HG03039 (cell line): ENCODE results near the gene HCN3.

Experiments used
- ATAC-seq: cut with Tn5 transposase; IDR thresholded peaks from one replicate; pipeline ENCODE4 v1.9.1; 2021; ENCODE audit warnings: mild to moderate bottlenecking, moderate library complexity; ENCODE audit not compliant: unreplicated experiment

Gene HCN3

GRCh38 chr1:155253797-155254196, 23.5 kb upstream of the HCN3 start:
- no peak for ATAC-seq

DNA sequence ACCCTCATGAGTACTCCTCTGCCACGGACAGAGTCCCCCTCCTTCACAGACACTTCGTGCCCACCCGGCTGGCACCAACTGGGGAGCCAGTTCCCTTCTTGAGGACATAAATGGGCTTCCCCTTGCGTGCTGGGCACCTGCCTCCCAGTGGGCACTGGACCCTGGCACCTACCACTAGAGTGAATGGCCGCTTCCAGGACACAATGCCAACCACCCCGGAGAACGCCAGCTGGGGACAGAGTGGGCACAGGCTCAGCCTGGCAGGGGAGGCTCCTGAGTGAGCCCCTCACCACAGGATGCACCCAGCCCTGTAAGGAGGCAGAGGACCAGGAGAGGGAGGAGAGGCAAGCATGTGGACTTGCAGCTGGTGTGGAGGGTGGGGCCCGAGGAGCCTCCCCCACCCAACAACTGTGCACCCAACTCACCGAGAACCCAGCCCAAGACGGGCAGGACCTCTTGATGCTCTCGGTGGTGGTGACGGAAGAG, 23.0 kb upstream of the HCN3 start:
- ATAC-seq = no peak

DNA sequence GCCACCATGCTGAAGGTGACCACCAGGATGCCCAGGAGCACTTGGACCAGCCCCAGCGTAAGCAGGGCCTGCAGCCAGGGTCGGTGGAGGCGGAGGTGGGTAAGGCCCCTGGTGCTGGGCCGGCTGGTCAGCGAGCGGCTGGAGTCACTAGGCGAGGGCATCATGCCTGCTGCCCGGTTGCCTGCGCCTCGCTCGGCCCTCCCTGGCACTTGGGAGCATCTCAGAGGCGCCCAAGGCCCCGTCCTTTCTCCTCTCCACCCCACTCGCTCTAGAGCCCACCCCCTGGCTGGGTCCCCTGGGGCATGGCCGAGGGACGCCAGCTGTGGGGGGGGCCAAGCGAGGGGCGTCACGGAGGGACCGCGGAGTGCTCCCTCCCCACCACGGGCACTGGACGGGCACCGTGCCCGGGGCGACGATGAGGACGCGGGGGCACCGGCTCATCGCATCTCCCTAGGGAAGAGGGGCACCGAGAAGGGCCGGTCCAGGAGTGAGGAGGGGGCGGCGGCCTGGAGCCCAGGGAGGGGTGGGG, 22.5 kb upstream of the HCN3 start:
- no peak for ATAC-seq

DNA sequence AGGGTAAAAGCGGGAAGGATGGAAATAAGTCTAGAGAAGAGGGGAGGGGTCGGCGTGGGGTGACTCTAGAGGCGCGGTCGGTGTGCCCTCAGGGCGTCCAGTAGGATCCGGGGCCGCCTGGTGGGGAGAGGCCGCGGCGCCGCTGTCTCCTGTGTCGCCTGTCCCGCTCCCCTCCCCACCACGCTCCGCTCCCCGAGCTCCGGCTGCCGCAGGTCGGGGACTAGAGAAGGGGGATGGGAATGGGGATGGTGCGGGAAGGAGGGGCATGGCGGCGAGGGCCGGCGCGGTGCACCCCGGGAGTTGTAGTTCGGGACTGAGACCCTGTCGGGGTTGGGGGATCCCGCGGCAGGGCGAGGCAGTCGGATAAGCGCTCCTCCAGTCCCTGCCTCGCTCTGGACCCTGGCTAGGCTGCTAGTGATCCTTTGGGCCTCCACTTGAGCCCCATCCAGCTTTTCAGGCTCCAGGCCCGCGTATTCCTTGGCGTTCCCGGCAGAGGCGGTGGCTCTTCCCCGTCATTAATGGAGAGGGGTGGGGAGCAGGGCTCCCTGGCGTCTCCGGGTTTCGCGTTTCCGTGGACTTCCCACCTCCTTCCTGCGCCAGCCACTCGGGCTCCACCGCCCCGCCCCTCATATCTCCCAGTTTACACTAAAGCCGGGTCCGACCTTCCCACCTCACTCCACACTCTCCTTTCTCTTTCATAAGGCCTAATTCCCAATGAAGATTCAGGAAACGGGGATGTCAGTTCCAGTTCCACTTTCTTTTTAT, 21.8 kb upstream of the HCN3 start, which contains the start of gene ENTREP3:
TSS of gene ENTREP3 (minus strand) at position 241 of the 765 bp plus-strand sequence. CDS start 606 bp downstream, outside the sequence.
- peak; percentile 35 for ATAC-seq

GRCh38 chr1:155256058-155256852, 21.0 kb upstream of the HCN3 start:
- ATAC-seq = no peak

- ATAC-seq = no peak
Measured at GRCh38 chr1:155260276-155260675, 17.0 kb upstream of the HCN3 start.

GRCh38 chr1:155261493-155261851, 15.8 kb upstream of the HCN3 start:
- ATAC-seq = peak; percentile 1

- ATAC-seq = peak; percentile 68
Measured at GRCh38 chr1:155261852-155262673, 15.2 kb upstream of the HCN3 start, which contains the start of gene SCAMP3. TSS of gene SCAMP3 (minus strand) at chr1:155262360. CDS start at chr1:155262151, 209 bp downstream.

DNA sequence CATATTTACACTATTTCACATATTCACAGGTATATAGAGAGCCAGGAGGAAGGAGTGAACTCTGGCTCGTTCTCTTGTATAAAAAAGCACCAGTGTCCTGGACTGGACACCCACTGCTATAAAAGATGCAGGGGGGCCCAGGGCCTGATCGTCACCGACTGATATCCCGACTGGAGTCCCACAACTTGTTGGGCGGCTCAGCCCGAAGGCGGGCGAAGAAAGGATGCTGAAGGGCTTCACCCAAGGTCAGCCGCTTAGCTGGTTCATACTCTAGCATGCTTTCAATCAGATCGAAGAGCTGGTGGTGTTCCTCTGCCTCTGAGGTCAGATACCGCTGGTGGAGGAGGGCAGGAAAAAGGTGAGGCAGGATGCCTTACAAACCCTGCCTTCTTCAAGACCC, 14.2 kb upstream of the HCN3 start:
- no peak for ATAC-seq

GRCh38 chr1:155266553-155266952, 10.7 kb upstream of the HCN3 start:
- no peak for ATAC-seq

GRCh38 chr1:155267373-155267772, 9.9 kb upstream of the HCN3 start:
- ATAC-seq = no peak

DNA sequence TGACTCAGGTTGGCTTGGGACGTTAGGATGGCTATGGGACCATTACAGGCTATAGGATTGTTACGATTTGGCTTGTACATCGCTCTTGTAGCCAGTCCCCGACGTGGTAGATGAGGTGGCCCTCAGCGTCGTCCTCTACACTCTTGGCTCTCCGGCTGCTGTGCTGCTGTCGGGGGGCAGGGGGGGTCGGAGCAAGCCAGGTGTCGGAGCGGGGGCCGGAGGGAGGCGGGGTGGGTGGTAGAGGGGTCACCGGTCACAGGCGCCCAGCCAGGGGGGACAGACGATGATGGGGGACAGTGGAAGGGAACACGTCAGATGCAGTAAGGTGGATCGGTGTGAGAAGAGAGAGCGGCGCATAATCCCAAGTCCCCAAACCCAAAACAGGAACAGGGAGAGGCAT, 8.6 kb upstream of the HCN3 start:
- ATAC-seq = no peak

DNA sequence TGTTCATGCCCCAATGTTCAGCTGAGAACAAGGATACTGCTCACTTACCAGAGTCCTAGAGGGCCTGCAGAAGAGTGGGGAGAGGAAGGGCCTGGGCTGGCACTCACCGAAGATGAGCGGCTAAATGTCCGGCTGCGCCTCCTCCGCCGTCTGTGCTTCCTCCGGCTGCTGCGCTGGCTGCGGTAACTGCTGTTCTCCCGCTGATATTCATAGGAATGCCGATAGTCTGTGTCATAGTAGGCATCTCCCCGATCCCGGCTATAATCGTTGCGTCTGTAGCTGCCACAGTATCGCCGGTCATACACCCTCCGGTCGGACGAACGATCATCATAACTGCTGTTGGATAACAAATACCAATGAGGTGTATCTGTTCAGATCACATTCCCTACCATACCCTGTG, 7.9 kb upstream of the HCN3 start:
- no peak for ATAC-seq

DNA sequence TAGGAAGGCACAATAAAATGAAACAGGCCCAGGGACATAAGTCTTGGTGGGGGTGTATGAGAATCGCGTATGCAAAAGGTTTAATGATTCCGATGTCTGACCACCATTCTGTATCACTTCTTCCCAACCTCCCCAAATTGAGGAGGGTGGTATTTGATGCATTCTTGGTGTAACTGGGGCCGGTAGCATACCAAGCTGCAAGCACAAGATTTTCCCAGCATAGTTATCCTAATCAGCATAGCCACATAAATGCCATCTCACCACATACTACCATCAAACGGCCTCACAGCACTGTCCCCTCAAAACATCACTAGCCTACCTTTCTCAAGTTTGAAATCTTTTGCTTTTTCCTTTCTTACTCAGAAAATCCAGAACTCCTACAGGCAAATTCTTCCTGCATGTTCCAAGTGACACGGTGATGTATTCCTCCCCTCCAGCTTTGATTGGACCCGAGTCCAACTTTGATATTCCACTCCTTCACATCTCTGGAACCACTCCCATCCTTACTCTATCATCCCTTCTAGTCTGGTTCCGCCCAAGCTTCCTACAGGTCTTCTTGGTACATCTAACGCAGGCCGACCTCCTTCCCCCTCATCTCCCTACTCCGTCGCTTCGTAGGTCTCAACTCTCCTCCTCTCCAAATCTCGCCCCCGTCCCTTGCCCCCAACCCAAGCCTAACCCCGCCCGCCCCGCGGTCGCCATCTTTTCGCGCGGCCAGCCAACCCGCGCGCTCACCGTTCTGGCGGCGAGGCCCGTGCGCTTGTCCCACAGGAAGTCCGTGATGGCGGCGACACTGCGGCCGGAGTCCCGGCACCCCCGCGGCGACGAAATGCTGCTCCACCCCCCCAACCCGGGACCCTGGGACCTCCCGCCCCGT, 4.6 kb upstream of the HCN3 start:
- ATAC-seq = peak; percentile 32

- peak; percentile 69 for ATAC-seq
Measured at GRCh38 chr1:155273343-155274245, 3.7 kb upstream of the HCN3 start, which contains the start of gene CLK2. TSS of gene CLK2 (minus strand) at chr1:155273504. CDS start at chr1:155270977, 2,527 bp downstream.

DNA sequence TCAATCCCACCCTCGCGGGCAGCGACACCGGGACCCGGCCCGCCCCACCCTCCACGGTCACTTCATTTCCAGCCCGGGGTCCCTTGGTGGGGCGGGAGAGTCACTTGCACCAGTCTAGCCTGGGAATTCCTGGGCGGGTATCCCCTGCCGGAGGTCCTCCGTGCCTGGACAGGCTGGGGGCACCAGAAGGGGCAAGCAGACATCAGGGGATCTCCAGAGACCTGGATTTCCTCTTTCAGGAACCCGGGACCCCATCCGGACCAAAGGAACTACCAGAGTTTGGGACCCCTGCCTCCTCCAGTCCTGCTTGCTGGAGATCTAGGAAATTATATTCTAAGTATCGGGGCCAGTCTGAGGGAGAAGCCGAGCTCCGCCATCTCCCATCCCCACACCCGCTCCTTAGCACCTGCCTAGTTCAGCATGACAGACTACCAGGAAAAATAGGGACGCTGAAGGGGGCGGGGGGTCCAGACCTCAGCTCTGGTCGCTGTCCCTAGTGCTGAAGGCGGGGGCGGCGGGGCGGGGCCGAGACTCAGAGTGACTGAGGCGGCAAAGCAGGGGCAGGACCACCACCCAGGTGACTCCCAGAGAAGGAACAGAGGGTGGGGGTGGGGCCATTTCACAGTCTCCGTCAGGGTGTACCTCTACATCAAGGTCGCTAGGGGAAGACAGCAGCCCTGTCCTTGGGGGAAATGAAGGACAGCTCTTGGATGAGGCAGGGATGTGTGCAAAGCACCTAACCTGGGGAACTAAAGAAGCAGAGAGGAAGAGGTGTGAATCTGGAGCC, 832 bp downstream of the HCN3 start:
- no peak for ATAC-seq

DNA sequence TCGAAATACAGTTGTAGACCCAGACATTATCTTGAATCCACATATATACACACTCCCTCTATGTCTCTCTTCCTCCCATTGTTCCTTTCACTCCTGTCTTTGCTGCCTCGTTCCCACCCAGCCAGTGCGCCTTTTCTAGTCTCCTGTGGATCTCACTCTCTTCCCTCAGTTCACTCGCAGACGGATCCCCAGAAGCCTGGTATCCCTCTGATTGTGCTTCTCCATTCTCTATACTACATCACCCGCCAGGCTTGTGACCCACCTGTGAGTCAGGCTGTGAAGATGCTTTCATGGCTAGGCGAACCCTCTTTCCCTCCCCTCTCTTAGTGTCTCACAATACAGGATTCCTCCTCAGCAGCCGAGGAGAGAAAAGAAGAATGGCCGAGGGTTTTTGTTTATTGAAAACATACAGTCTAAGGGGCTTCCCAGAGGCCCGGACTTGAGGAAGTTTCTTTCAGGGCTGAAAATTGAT, 1.5 kb downstream of the HCN3 start:
- ATAC-seq = no peak

- no peak for ATAC-seq
Measured at GRCh38 chr1:155279268-155279667, 2.0 kb downstream of the HCN3 start.
